ENCODE results near the gene STOX2.

STOX2 gene, protein sequence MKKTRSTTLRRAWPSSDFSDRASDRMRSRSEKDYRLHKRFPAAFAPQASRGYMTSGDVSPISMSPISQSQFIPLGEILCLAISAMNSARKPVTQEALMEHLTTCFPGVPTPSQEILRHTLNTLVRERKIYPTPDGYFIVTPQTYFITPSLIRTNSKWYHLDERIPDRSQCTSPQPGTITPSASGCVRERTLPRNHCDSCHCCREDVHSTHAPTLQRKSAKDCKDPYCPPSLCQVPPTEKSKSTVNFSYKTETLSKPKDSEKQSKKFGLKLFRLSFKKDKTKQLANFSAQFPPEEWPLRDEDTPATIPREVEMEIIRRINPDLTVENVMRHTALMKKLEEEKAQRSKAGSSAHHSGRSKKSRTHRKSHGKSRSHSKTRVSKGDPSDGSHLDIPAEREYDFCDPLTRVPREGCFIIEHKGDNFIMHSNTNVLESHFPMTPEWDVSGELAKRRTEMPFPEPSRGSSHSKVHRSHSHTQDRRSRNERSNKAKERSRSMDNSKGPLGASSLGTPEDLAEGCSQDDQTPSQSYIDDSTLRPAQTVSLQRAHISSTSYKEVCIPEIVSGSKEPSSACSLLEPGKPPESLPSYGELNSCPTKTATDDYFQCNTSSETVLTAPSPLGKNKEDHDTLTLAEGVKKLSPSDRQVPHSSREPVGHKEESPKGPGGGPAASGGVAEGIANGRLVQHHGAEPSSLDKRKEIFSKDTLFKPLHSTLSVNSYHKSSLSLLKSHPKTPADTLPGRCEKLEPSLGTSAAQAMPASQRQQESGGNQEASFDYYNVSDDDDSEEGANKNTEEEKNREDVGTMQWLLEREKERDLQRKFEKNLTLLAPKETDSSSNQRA (N-terminal part only)

DNA sequence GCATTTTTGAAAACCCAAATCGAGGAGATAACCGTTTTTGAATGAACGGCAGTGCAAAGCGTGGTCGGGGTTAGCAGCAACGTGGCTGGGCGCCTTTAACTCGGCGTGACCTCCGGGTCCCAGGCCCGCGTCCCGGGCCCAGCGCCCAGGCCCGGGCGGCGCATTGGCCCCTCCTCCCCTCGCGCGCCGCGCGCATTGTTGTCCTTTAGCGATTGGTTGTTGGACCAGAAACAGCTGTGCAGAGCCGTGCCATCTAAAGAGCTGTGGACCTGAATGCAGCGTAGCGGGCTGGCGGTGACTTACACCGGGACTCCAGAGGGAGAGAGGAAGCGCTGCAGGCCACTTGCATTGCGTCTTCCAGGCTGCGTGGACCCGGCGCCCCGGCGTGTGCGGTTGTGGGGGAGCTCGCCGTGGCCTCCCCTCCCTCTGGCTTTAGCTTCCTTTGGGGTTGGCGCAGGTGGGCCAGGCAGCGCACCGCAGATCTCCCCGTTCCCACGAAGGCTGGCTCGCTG, at the start of gene STOX2:
STOX2 (plus strand) TSS at position 227 of the 512 bp plus-strand sequence. CDS start 1,484 bp downstream, outside the sequence.
- Histone ChIP-seq H3K36me3 (ENCODE audit: control insufficient read depth, insufficient read depth, low read length) (no peaks in the 10 kb centered on the region), H3K9ac (ENCODE audit: low read length) (peak within 1 kb of the TSS; percentile 93), H3K27ac (ENCODE audit: low read depth, low read length) (peak within 1 kb of the TSS; percentile 83; the same call in 1 of the 2 replicates), H3K27me3 (ENCODE audit: control insufficient read depth, insufficient read depth, low read length) (peaks cover 35% of the 10 kb centered on the region), H3K4me1 (ENCODE audit: control insufficient read depth, insufficient read depth, low read length) (peaks cover 17% of the 10 kb centered on the region), H3K4me3 (ENCODE audit: low read depth, low read length) (peak within 1 kb of the TSS; percentile 89), H3K9me3 (ENCODE audit: control insufficient read depth, insufficient read depth, low read depth, low read length) (peaks cover 21% of the 10 kb centered on the region)

DNA sequence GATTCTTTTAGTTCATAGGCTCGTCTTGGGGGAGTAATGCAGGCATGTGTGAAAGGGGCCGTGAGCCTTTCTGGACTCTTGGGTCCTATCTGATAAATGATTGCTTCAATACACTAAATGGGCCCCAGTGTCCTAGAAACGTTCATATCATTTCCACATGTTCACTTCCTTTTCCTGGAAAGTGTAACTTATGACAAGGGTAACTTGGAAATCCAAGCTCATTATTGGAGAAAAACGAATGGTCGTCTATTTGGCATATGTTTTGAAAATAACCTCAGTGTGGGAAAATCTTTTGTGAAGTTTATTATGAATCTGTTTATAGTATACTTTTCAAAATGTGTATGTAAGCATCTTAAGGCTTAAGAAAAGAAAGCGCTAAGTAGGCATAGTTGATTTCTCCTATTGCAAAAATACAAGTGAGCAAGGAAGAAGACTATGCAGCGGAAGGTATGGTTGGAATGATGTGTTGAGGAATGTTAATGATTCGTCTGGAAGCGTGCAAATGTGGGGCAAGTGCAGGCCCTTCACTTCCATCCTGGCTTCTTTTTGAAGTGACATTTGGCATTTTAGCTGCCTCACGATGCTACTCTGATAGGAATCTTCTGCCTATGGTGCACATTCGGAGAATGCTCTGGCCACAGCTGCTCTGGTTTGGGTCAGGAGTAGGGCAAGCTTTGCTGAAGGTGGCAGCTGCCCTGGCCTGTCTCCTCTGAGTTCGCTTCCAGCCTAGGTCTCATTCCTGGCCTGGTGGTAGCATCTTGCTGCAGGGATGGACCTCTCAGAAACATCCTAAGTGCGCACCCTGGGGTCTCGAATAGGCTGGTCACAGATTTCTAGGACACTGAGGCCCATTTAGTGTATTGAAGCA, 49.5 kb upstream of the STOX2 start:
- no peaks in the 10 kb centered on the region for H3K9me3 ChIP-seq (ENCODE audit: control insufficient read depth, insufficient read depth, low read depth, low read length)
- no peak overlapping the region for H3K4me3 ChIP-seq (ENCODE audit: low read depth, low read length)
- peaks cover 11% of the 10 kb centered on the region; the same call in 1 of the 2 replicates for H3K4me1 ChIP-seq (ENCODE audit: control insufficient read depth, insufficient read depth, low read length)
- no peak overlapping the region for H3K9ac ChIP-seq (ENCODE audit: low read length)
- no peaks in the 10 kb centered on the region for H3K36me3 ChIP-seq (ENCODE audit: control insufficient read depth, insufficient read depth, low read length)
- H3K27ac ChIP-seq (ENCODE audit: low read depth, low read length): no peak overlapping the region
- H3K27me3 ChIP-seq (ENCODE audit: control insufficient read depth, insufficient read depth, low read length): peaks cover 15% of the 10 kb centered on the region

DNA sequence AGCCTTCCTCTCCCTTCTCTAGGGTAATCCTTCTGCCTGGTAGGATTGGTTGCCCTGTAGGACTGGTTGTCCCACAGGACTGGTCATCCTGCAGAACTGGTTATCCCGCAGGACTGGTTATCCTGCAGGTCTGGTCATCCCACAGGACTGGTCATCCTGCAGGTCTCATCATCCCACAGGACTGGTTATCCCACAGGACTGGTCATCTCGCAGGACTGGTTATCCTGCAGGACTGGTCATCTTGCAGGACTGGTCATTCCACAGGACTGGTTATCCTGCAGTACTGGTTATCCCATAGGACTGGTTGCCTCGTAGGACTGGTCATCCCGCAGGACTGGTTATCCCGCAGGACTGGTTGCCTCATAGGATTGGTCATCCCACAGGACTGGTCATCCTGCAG, 48.1 kb upstream of the STOX2 start:
- no peak overlapping the region for H3K4me3 ChIP-seq (ENCODE audit: low read depth, low read length)
- no peak overlapping the region for H3K9ac ChIP-seq (ENCODE audit: low read length)
- peaks cover 10% of the 10 kb centered on the region; the same call in 1 of the 2 replicates for H3K27me3 ChIP-seq (ENCODE audit: control insufficient read depth, insufficient read depth, low read length)
- H3K36me3 ChIP-seq (ENCODE audit: control insufficient read depth, insufficient read depth, low read length): no peaks in the 10 kb centered on the region
- peaks cover 13% of the 10 kb centered on the region; the same call in 1 of the 2 replicates for H3K4me1 ChIP-seq (ENCODE audit: control insufficient read depth, insufficient read depth, low read length)
- no peak overlapping the region for H3K27ac ChIP-seq (ENCODE audit: low read depth, low read length)
- no peaks in the 10 kb centered on the region for H3K9me3 ChIP-seq (ENCODE audit: control insufficient read depth, insufficient read depth, low read depth, low read length)

DNA sequence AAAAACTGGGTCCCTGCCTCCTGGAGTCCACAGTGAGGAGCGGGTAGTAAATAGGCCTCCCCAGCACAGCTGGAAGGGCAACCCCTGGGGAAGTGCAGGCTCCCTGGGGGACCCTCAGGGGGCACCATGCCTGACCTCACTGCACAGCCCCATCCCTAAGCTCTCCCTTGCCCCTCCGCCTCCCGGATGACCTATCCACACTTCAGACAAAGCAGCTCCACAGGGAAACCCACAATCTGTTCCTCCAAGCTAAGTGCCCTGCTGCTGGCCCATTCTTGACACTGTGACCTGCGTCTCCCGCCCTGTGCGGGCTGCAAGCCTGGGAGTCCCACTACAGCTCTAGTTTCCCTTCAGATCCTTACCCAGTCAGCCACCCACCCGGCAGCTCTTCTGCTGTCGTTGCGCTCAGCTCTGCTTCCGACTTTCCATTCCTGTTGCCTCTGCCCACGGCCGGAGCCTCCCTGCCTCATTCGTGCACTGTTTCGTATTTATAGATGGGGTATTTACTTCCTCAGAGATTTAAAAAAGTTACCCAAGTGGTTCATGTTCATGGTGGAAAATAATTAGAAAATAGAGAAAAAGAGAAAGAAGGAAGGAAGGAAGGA, 47.0 kb upstream of the STOX2 start:
- Histone ChIP-seq H3K4me1 (ENCODE audit: control insufficient read depth, insufficient read depth, low read length) (peaks cover 13% of the 10 kb centered on the region; the same call in 1 of the 2 replicates), H3K27me3 (ENCODE audit: control insufficient read depth, insufficient read depth, low read length) (peaks cover 5% of the 10 kb centered on the region; the same call in 1 of the 2 replicates), H3K9me3 (ENCODE audit: control insufficient read depth, insufficient read depth, low read depth, low read length) (no peaks in the 10 kb centered on the region), H3K27ac (ENCODE audit: low read depth, low read length) (no peak overlapping the region), H3K4me3 (ENCODE audit: low read depth, low read length) (no peak overlapping the region), H3K9ac (ENCODE audit: low read length) (no peak overlapping the region), H3K36me3 (ENCODE audit: control insufficient read depth, insufficient read depth, low read length) (no peaks in the 10 kb centered on the region)

DNA sequence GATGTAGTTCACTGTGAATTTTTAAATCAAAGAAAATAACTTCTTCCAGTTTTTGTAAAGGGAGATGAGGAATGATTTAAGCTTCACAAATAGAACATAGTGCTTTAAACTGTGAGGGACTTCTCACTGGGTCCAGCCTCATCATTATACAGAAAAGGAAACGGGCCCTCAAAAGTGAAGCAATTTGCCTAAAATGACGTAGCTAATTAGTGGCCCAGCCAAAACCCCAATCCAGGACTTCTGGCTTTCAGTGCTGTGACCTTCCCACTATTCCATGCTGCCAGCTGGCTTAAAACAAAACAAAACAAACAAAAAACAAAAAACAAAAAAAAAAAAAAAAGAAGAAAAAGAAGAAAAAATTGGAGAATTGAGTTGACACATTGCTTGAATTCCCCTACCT, 45.0 kb upstream of the STOX2 start:
- Histone ChIP-seq H3K4me3 (ENCODE audit: low read depth, low read length) (no peak overlapping the region), H3K27ac (ENCODE audit: low read depth, low read length) (no peak overlapping the region), H3K9ac (ENCODE audit: low read length) (no peak overlapping the region), H3K36me3 (ENCODE audit: control insufficient read depth, insufficient read depth, low read length) (no peaks in the 10 kb centered on the region), H3K27me3 (ENCODE audit: control insufficient read depth, insufficient read depth, low read length) (peaks cover 5% of the 10 kb centered on the region; the same call in 1 of the 2 replicates), H3K9me3 (ENCODE audit: control insufficient read depth, insufficient read depth, low read depth, low read length) (no peaks in the 10 kb centered on the region), H3K4me1 (ENCODE audit: control insufficient read depth, insufficient read depth, low read length) (peaks cover 13% of the 10 kb centered on the region; the same call in 1 of the 2 replicates)

DNA sequence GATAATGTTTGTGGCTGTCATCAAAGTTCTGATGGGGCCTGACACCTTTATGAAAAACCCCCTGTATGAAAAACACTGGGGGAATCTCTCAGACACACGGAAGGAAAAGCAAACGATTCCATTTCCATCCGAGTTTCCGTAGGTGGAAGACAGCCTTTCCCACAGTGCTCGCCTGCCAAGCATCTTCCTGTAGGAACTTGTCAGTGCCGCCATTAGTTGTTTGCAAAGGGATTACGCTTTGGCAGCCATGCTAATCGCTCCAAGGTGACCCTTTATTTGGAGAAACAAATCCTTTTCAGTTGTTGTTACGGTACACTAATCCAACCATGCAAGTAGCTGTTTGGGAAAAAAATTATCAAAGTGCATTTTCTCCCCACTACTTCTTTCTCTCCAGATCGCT, 44.4 kb upstream of the STOX2 start:
- no peak overlapping the region for H3K9ac ChIP-seq (ENCODE audit: low read length)
- peaks cover 13% of the 10 kb centered on the region; the same call in 1 of the 2 replicates for H3K4me1 ChIP-seq (ENCODE audit: control insufficient read depth, insufficient read depth, low read length)
- H3K27me3 ChIP-seq (ENCODE audit: control insufficient read depth, insufficient read depth, low read length): peaks cover 5% of the 10 kb centered on the region; the same call in 1 of the 2 replicates
- H3K9me3 ChIP-seq (ENCODE audit: control insufficient read depth, insufficient read depth, low read depth, low read length): no peaks in the 10 kb centered on the region
- no peak overlapping the region for H3K27ac ChIP-seq (ENCODE audit: low read depth, low read length)
- H3K36me3 ChIP-seq (ENCODE audit: control insufficient read depth, insufficient read depth, low read length): no peaks in the 10 kb centered on the region
- H3K4me3 ChIP-seq (ENCODE audit: low read depth, low read length): no peak overlapping the region

DNA sequence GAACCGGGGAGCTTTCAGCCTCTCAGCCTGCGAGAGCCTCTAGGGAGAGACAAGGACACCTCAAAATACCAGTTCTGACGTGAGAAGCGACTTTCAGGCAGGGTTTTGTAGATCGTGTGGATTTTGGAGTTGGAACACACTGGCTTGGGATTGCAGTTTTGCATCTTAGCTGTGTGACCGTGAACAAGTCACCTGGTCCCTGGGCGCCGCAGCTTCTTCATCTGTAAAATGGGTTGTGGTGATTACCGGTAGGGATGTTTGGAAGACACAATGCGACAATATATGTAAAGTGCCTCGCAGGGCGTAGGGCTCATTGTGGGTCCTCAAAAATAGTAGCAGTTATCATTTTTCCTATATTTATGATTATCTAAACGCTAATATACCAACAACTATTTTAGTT, 43.7 kb upstream of the STOX2 start:
- H3K36me3 ChIP-seq (ENCODE audit: control insufficient read depth, insufficient read depth, low read length): no peaks in the 10 kb centered on the region
- H3K27ac ChIP-seq (ENCODE audit: low read depth, low read length): no peak overlapping the region
- no peak overlapping the region for H3K9ac ChIP-seq (ENCODE audit: low read length)
- H3K27me3 ChIP-seq (ENCODE audit: control insufficient read depth, insufficient read depth, low read length): peaks cover 5% of the 10 kb centered on the region; the same call in 1 of the 2 replicates
- H3K4me3 ChIP-seq (ENCODE audit: low read depth, low read length): no peak overlapping the region
- H3K4me1 ChIP-seq (ENCODE audit: control insufficient read depth, insufficient read depth, low read length): peaks cover 13% of the 10 kb centered on the region; the same call in 1 of the 2 replicates
- H3K9me3 ChIP-seq (ENCODE audit: control insufficient read depth, insufficient read depth, low read depth, low read length): no peaks in the 10 kb centered on the region

DNA sequence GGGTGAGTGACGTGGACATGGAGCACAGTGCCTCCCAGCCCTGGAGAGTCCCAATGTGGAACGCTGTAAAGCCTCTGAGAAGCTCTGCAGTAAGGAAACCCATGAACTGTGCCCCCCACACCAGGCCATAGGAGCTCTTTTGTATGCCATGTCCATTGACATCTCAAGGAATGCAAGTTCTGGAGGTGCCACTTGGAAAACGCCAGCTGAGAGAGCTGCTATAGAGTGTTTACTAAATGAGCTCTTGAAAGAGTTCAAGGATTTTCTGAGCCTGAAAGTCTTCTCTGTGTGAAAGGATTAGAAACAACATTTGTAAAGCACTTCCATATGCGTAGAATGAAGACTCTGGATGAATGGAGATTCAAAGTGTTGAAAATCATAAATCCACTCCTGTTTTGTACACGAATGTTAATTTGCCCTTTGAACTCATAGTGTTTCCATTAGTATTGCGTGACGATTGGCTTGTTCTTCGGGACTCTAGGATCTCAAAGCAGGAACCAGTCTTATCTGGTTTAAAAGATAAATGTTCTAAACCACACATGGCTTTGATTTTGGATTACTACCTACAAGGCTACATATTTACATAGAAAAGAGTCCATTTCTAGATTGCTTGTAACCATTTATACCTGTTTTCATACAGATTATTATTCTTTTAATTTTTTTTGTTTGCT, 41.8 kb upstream of the STOX2 start:
- no peak overlapping the region for H3K9ac ChIP-seq (ENCODE audit: low read length)
- H3K9me3 ChIP-seq (ENCODE audit: control insufficient read depth, insufficient read depth, low read depth, low read length): no peaks in the 10 kb centered on the region
- no peaks in the 10 kb centered on the region for H3K36me3 ChIP-seq (ENCODE audit: control insufficient read depth, insufficient read depth, low read length)
- H3K27ac ChIP-seq (ENCODE audit: low read depth, low read length): no peak overlapping the region
- no peaks in the 10 kb centered on the region for H3K27me3 ChIP-seq (ENCODE audit: control insufficient read depth, insufficient read depth, low read length)
- H3K4me1 ChIP-seq (ENCODE audit: control insufficient read depth, insufficient read depth, low read length): peaks cover 5% of the 10 kb centered on the region; the same call in 1 of the 2 replicates
- no peak overlapping the region for H3K4me3 ChIP-seq (ENCODE audit: low read depth, low read length)

DNA sequence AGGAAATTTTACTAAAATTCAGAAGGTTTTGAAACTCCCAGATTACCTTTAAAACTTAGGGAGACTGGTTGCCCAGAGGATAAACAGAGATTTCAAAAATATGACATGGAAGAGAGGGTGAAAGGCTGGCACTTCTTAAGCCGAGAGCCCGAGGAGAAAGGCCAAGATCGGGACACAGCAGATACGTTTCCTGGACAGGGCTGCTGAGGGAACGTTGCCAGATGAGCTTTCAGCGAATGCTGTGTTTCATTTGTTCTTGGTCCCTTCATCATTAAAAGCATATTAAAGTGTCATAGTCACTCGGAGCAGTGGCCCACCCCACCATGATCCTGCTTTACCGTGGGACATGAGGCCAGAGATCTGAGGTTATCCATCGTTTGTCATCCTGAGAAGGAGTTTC, 37.9 kb upstream of the STOX2 start:
- no peaks in the 10 kb centered on the region for H3K27me3 ChIP-seq (ENCODE audit: control insufficient read depth, insufficient read depth, low read length)

More for the DNA sequence above, 37.9 kb upstream of the STOX2 start:
- no peak overlapping the region for H3K9ac ChIP-seq (ENCODE audit: low read length)
- no peaks in the 10 kb centered on the region for H3K9me3 ChIP-seq (ENCODE audit: control insufficient read depth, insufficient read depth, low read depth, low read length)
- H3K4me1 ChIP-seq (ENCODE audit: control insufficient read depth, insufficient read depth, low read length): no peaks in the 10 kb centered on the region
- H3K27ac ChIP-seq (ENCODE audit: low read depth, low read length): no peak overlapping the region
- no peak overlapping the region for H3K4me3 ChIP-seq (ENCODE audit: low read depth, low read length)
- H3K36me3 ChIP-seq (ENCODE audit: control insufficient read depth, insufficient read depth, low read length): no peaks in the 10 kb centered on the region

Measured in HUES6 (cell line).